ENCODE results near the gene SPIN3. TPM values are rescaled to one million over a fixed set of nuclear protein-coding genes. Genes with fewer than 3 reads are reported as not detected.

SPIN3 gene
- polyA plus RNA-seq, 3 donors = 4.3 to 6.6 (median 4.8) TPM

Other genes starting within 250 kb of the SPIN3 start
- 1 to 10 TPM; 4.9 to 9.7 (median 6.3) TPM for gene SPIN2B, start 126.0 kb upstream of the SPIN3 start, polyA plus RNA-seq
- under 1 TPM; 0.20 to 0.48 (median 0.45) TPM for gene SPIN2A, start 141.9 kb upstream of the SPIN3 start, polyA plus RNA-seq

All from adipose tissue (tissue), 3 donors.